Ovary (tissue), 3 donors: Measurements from ENCODE around the gene SBK2.

Experiments
- EP300 ChIP-seq: sonication (generic); formaldehyde crosslinking; IDR thresholded peaks from one replicate; pipeline ENCODE4 v1.6.1; 2017; ENCODE audit warnings: antibody characterized with exemption
- POLR2A ChIP-seq: fragments of 450-650 bp; IDR thresholded peaks from one replicate; pipeline ENCODE4 v1.6.1; 2017; ENCODE audit warnings: antibody characterized with exemption, mild to moderate bottlenecking, moderate library complexity
- TF ChIP-seq, protein P1 (sequence below), 3 donors: fragments of 450-650 bp in 2 of 3; fragments of 200-600 bp in 1 of 3; IDR thresholded peaks; one replicate each; pipeline versions ENCODE4 v1.5.1 to v1.8.0; 2016 to 2022; ENCODE audit warnings: antibody characterized with exemption in 3 of 3, mild to moderate bottlenecking in 1 of 3
- donor health status: DM: no; HTN: no; CAD: no.

DNA sequence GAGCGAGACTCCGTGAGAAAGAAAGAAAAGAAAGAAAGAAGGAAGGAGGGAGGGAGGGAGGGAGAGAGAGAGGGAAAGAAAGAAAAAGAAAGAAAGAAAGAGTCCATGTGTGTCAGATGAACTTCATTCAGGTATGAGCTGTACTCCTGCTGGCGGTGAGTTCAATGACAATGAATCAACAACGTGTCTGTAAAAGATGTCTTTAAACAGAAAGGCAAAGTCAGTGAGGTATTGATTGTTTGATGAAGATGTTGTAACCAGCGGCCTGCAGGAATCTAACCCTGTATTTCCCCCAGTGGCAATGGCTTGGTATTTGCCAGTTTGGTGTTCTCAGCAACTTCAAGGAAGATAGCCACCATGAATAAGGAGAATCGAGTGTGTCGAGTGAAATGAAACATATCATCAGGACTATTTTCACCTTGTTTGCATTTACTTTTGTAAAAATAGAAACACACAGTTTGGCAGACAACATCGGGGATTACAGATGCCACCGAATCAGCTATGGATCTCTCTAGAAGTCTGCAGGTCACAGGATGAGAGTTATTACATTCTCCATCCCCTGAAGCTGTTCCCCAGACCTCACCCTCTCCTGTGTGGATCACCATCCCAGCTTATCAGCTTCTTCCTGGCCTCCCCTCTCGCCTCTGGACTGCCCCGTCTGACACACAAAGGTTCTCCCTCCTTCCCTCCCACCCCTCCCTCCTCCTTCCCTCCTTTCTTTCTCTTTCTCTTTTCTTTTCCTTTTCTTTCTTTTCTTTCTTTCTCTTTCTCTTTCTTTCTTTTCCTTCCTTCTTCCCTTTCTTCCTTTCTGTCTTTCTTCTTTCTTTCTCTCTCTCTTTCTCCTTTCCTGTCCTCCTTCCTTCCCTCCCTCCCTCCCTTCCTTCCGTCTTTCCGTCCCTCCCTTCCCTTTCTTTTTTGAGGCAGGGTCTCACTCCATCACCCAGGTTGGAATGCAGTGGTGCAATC is 16.6 kb upstream of the SBK2 start:
- TF ChIP-seq, protein P1, sequence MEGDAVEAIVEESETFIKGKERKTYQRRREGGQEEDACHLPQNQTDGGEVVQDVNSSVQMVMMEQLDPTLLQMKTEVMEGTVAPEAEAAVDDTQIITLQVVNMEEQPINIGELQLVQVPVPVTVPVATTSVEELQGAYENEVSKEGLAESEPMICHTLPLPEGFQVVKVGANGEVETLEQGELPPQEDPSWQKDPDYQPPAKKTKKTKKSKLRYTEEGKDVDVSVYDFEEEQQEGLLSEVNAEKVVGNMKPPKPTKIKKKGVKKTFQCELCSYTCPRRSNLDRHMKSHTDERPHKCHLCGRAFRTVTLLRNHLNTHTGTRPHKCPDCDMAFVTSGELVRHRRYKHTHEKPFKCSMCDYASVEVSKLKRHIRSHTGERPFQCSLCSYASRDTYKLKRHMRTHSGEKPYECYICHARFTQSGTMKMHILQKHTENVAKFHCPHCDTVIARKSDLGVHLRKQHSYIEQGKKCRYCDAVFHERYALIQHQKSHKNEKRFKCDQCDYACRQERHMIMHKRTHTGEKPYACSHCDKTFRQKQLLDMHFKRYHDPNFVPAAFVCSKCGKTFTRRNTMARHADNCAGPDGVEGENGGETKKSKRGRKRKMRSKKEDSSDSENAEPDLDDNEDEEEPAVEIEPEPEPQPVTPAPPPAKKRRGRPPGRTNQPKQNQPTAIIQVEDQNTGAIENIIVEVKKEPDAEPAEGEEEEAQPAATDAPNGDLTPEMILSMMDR (IDR thresholded peaks at IDR 0.05) = no peak
- TF ChIP-seq EP300 = no peak
- no peak for TF ChIP-seq POLR2A
